PC-9 (cell line): ENCODE measurements around the gene BCAS3. TPM values are rescaled to one million over a fixed set of nuclear protein-coding genes. Genes with fewer than 3 reads are reported as not detected.
"Not testable (repeated sequence)": the region's sequence is repeated elsewhere in the genome, so short reads cannot be mapped to it uniquely, and the experiment has no call there.

Source experiments
- BruUV-seq: library from RNA; stranded (reverse); fragments of 400-500 nt; replicated peaks from 2 replicates; lab custom pipeline; 2021; lab: Mats Ljungman, UMichigan
- CTCF ChIA-PET: fragments of 300-600 bp; sonication (Branson Sonifier 250); formaldehyde crosslinking; loops from one replicate; lab custom pipeline; 2022; ENCODE audit warnings: antibody characterized with exemption; lab: Charles Lee
- POLR2A ChIA-PET: fragments of 300-600 bp; sonication (Branson Sonifier 250); formaldehyde crosslinking; loops from one replicate; lab custom pipeline; 2022; ENCODE audit warnings: antibody characterized with exemption; ENCODE audit not compliant: unreplicated experiment; lab: Charles Lee
- DNase-seq, 2 experiments: peaks; one replicate each; pipeline versions ENCODE4 v3.0.0 to v3.0.0-alpha.2; 2015 to 2022; ENCODE audit warnings: mixed read lengths in 1 of 2
- H2AFZ ChIP-seq: fragments of 200-600 bp; sonication (generic); 2 replicates; pipeline ENCODE4 v1.8.1; 2017; ENCODE audit warnings: antibody characterized with exemption
- H3F3A ChIP-seq: fragments of 200-600 bp; sonication (generic); 2 replicates; pipeline ENCODE4 v1.8.1; 2017; ENCODE audit warnings: antibody characterized with exemption, mild to moderate bottlenecking, low read depth; ENCODE audit not compliant: insufficient read depth
- H3K27ac ChIP-seq: fragments of 200-600 bp; sonication (generic); 2 replicates; pipeline ENCODE4 v1.6.1; 2016; ENCODE audit warnings: mixed run types
- H3K27me3 ChIP-seq: fragments of 200-600 bp; sonication (generic); 2 replicates; pipeline ENCODE4 v1.6.1; 2016; ENCODE audit warnings: low read depth, mixed run types; ENCODE audit not compliant: insufficient read depth
- H3K36me3 ChIP-seq: fragments of 200-600 bp; sonication (generic); 2 replicates; pipeline ENCODE4 v1.6.1; 2016; ENCODE audit warnings: low read depth, mixed run types
- H3K4me1 ChIP-seq: fragments of 200-600 bp; sonication (generic); replicated peaks from 2 replicates; pipeline ENCODE4 v1.6.1; 2016; ENCODE audit warnings: mixed run types; ENCODE audit not compliant: insufficient read depth
- H3K4me2 ChIP-seq: fragments of 200-600 bp; sonication (generic); 2 replicates; pipeline ENCODE4 v1.6.1; 2017; ENCODE audit warnings: mixed run types
- H3K4me3 ChIP-seq: fragments of 200-600 bp; sonication (generic); 2 replicates; pipeline ENCODE4 v1.6.1; 2016; ENCODE audit warnings: mixed run types
- H3K79me2 ChIP-seq: fragments of 200-600 bp; sonication (generic); 2 replicates; pipeline ENCODE4 v1.6.1; 2017; ENCODE audit warnings: low read depth, mixed run types
- H3K9me2 ChIP-seq: fragments of 200-600 bp; sonication (generic); 2 replicates; pipeline ENCODE4 v1.8.1; 2017; ENCODE audit warnings: mild to moderate bottlenecking; ENCODE audit not compliant: insufficient read depth
- H3K9me3 ChIP-seq: fragments of 200-600 bp; sonication (generic); 2 replicates; pipeline ENCODE4 v1.8.1; 2016; ENCODE audit warnings: low read depth; ENCODE audit not compliant: insufficient read depth
- H4K20me1 ChIP-seq: fragments of 200-600 bp; sonication (generic); 2 replicates; pipeline ENCODE4 v1.8.1; 2017; ENCODE audit not compliant: insufficient read depth
- EZH2 ChIP-seq: fragments of 200-600 bp; sonication (generic); IDR thresholded peaks from 2 replicates; pipeline ENCODE4 v1.8.0; 2017; ENCODE audit warnings: antibody characterized with exemption, low read depth
- intact Hi-C: fragments of 100-400 bp; cut with micrococcal nuclease; formaldehyde crosslinking; loops from one replicate; pipeline ENCODE4 v1.10.0; 2022; ENCODE audit not compliant: unreplicated experiment
- total RNA-seq: library from RNA; stranded (reverse); gene quantifications from 2 replicates; pipeline ENCODE4 v1.2.3, GENCODE V29; 2021
- TF ChIP-seq, protein P1 (sequence below): fragments of 200-600 bp; sonication (generic); conservative IDR thresholded peaks from 2 replicates; pipeline ENCODE4 v1.6.1; 2017; ENCODE audit warnings: mixed run types, antibody characterized with exemption, mild to moderate bottlenecking, moderate library complexity

The BCAS3 gene
- total RNA-seq, 1 experiment from 2014 or later: 26.0 TPM

DNA sequence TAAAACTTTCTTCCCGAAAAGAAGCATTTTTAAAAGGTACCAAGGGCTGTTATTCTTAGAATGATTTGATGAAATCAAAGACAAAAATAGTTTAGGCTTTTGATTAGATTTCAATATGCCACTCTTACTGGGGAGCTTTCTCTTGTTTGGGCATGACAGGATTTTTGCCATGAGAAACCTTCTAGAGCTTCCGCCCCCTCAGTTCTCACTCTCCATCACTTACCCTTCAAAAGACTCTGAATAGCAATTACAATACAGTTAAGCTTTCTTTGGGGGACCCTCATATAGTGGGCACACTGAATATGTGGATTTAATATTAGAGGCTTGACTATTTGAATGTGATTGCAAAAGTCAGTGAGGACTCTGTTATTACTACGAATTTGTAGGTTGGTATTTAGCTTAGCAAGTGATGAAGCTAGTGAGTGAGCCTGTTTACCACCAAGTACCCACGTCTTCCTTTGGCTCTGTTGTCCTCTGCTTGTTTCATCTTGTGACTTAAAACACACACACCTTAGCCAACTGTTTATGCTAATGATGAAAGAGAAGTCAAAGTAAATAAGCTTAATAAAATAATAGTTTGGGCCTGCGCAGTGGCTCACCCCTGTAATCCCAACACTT lies 563.3 kb downstream of the BCAS3 start:
- no TSS peak for BruUV-seq
- Histone ChIP-seq H3K27ac (no peak overlapping the region), H4K20me1 (no peaks in the 10 kb centered on the region), H3F3A (no peaks in the 10 kb centered on the region), H3K9me2 (no peaks in the 10 kb centered on the region), H3K4me1 (no peaks in the 10 kb centered on the region), H3K9me3 (no peaks in the 10 kb centered on the region), H3K79me2 (no peaks in the 10 kb centered on the region), H3K4me3 (no peak overlapping the region), H3K27me3 (no peaks in the 10 kb centered on the region), H3K36me3 (no peaks in the 10 kb centered on the region), H2AFZ (no peak overlapping the region), H3K4me2 (no peak overlapping the region)
- CTCF ChIA-PET: no interaction called here
- intact Hi-C loops: no loop called here
- TF ChIP-seq EZH2: no peak
- TF ChIP-seq, protein P1, sequence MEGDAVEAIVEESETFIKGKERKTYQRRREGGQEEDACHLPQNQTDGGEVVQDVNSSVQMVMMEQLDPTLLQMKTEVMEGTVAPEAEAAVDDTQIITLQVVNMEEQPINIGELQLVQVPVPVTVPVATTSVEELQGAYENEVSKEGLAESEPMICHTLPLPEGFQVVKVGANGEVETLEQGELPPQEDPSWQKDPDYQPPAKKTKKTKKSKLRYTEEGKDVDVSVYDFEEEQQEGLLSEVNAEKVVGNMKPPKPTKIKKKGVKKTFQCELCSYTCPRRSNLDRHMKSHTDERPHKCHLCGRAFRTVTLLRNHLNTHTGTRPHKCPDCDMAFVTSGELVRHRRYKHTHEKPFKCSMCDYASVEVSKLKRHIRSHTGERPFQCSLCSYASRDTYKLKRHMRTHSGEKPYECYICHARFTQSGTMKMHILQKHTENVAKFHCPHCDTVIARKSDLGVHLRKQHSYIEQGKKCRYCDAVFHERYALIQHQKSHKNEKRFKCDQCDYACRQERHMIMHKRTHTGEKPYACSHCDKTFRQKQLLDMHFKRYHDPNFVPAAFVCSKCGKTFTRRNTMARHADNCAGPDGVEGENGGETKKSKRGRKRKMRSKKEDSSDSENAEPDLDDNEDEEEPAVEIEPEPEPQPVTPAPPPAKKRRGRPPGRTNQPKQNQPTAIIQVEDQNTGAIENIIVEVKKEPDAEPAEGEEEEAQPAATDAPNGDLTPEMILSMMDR: no peak
- DNase-seq: no peak
- POLR2A ChIA-PET: interaction anchor here (0.6 kb wide), 1 partner anchor 641 kb away, joined by 3 read pairs; the partner anchor contains the start of gene PPM1D

DNA sequence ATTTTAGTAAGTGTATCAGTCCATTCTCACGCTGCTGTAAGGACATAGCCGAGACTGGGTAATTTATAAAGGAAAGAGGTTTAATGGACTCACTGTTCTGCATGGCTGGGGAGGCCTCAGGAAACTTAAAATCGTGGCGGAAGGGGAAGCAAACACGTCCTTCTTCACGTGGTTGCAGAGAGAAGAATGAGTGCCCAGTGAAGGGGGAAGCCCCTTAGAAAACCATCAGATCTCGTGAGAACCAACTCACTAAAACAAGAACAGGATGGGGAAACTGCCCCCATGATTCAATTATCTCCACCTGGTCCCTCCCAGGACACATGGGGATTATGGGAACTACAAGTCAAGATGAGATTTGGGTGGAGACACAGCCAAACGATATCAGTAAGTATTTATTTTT lies 567.3 kb downstream of the BCAS3 start:
- H3K4me3 ChIP-seq, H3F3A ChIP-seq, H4K20me1 ChIP-seq, H3K36me3 ChIP-seq, H2AFZ ChIP-seq, intact Hi-C loops, CTCF ChIA-PET, H3K4me1 ChIP-seq, H3K27ac ChIP-seq, H3K9me2 ChIP-seq, DNase-seq, H3K79me2 ChIP-seq, H3K27me3 ChIP-seq, H3K9me3 ChIP-seq, POLR2A ChIA-PET, H3K4me2 ChIP-seq, BruUV-seq: not testable (repeated sequence)

DNA sequence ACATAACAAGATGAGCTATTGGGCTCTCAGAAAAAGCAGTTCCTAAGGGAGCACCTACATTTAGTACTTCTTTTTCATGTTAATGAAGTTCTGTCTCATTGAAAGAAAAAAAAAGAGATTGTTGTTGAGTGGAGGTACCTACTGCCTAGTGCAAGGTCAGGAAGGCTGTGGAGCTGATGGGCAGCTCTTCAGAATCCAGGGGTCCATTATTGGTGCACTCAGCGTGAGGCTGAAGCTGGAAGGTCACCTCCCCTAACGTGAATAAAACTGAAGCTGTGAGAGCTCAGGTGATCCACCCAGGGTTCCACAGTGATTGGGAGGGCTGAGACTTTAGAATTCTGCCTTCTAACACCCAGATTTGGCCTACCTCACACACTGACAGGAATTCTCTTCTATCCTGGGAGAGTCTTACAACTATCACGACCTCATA lies 568.1 kb downstream of the BCAS3 start:
- H3K4me2 ChIP-seq: no peak overlapping the region
- ChIA-PET CTCF (interaction anchor here (0.6 kb wide), 2 partner anchors 22 to 55 kb away, joined by 5 to 10 read pairs; no protein-coding TSS in a partner anchor), POLR2A (no interaction called here)
- TF ChIP-seq EZH2: no peak
- TF ChIP-seq, protein P1: no peak
- no peaks in the 10 kb centered on the region; the same call in 1 of the 2 replicates for H4K20me1 ChIP-seq
- H3K4me3 ChIP-seq: no peak overlapping the region
- H3K27ac ChIP-seq: no peak overlapping the region
- no peaks in the 10 kb centered on the region for H3K9me2 ChIP-seq
- H3K79me2 ChIP-seq: no peaks in the 10 kb centered on the region
- H3K9me3 ChIP-seq: no peaks in the 10 kb centered on the region
- BruUV-seq: no TSS peak
- no peak overlapping the region for H2AFZ ChIP-seq
- intact Hi-C loops: no loop called here
- H3K36me3 ChIP-seq: no peaks in the 10 kb centered on the region
- H3K4me1 ChIP-seq: no peaks in the 10 kb centered on the region
- no peaks in the 10 kb centered on the region for H3F3A ChIP-seq
- no peak for DNase-seq
- no peaks in the 10 kb centered on the region for H3K27me3 ChIP-seq
